DMS153 treated with DMSO at 0.1 percent for 48 hours (cell line): ENCODE measurements around the gene ITIH4.
"Not testable (repeated sequence)": the region's sequence is repeated elsewhere in the genome, so short reads cannot be mapped to it uniquely, and the experiment has no call there.

Experiments
- DNase-seq: peaks from one replicate; lab custom pipeline; 2025; ENCODE audit not compliant: unreplicated experiment; lab: John Stamatoyannopoulos, UW

ITIH4 gene

GRCh38 chr3:52787246-52787645 lies 43.2 kb downstream of the ITIH4 start:
- no peak for DNase-seq

- DNase-seq: no peak
These were observed 43.9 kb downstream of the ITIH4 start for GRCh38 chr3:52786330-52787215.

- DNase-seq: no peak
These were observed 45.4 kb downstream of the ITIH4 start for GRCh38 chr3:52784931-52785590.

GRCh38 chr3:52784021-52784621 lies 46.4 kb downstream of the ITIH4 start:
- no peak for DNase-seq

GRCh38 chr3:52783211-52783555 lies 47.3 kb downstream of the ITIH4 start:
- no peak for DNase-seq

GRCh38 chr3:52782412-52783210 lies 47.9 kb downstream of the ITIH4 start:
- no peak for DNase-seq

- no peak for DNase-seq
These were observed 48.7 kb downstream of the ITIH4 start for GRCh38 chr3:52781741-52782140.

GRCh38 chr3:52779837-52780585 lies 50.5 kb downstream of the ITIH4 start:
- DNase-seq: no peak

- no peak for DNase-seq
These were observed 51.2 kb downstream of the ITIH4 start for GRCh38 chr3:52779011-52779836.

GRCh38 chr3:52777959-52778805 lies 52.3 kb downstream of the ITIH4 start:
- no peak for DNase-seq

GRCh38 chr3:52777127-52777958 lies 53.1 kb downstream of the ITIH4 start, which contains the start of gene ITIH1:
Gene ITIH1 (plus strand): TSS chr3:52777599. CDS start chr3:52777616, 17 bp downstream.
- no peak for DNase-seq

GRCh38 chr3:52776486-52776885 lies 54.0 kb downstream of the ITIH4 start:
- not testable (repeated sequence) for DNase-seq

- DNase-seq: no peak
These were observed 54.6 kb downstream of the ITIH4 start for GRCh38 chr3:52775877-52776276.

GRCh38 chr3:52774901-52775864 lies 55.3 kb downstream of the ITIH4 start:
- DNase-seq: no peak

GRCh38 chr3:52774066-52774713 lies 56.3 kb downstream of the ITIH4 start:
- DNase-seq: no peak
